Measurements from ENCODE around the gene ADAMTS9.

DNA sequence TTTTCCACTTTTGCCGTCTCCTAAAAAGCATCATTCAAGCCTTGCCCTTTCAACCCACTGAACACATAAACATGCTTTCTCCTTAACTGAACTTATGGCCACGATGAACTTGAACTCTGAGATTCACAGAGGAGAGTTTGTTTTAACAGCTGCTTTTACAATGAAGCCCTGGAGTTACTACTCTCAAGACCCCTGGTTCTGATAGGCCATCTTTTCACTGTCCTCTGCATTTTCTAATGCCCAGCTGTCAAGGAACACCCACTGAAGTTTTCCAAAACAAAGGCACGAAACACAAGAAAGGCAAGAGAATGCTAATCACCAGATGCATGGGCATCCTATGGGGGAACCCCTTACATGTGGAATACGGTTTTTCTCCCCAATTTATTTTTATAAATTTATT is 100.8 kb downstream of the ADAMTS9 start:
- no peak for TF ChIP-seq EP300 (IDR thresholded peaks at IDR 0.05; ENCODE audit: borderline replicate concordance in 1 of 2, control insufficient read depth in 1 of 2, low read depth in 2 of 2, low read length in 2 of 2)
- no peak for TF ChIP-seq SMAD1 (IDR thresholded peaks at IDR 0.05; ENCODE audit: low read depth, partially characterized antibody)
- TF ChIP-seq, protein P1, sequence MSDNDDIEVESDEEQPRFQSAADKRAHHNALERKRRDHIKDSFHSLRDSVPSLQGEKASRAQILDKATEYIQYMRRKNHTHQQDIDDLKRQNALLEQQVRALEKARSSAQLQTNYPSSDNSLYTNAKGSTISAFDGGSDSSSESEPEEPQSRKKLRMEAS (IDR thresholded peaks at IDR 0.05; ENCODE audit: low read depth, low read length) = no peak
- no peak for TF ChIP-seq CTCF (IDR thresholded peaks at IDR 0.05 in 2 of 3, conservative IDR thresholded peaks at IDR 0.05 in 1 of 3; ENCODE audit: control insufficient read depth in 2 of 3, extremely low read depth in 1 of 3, insufficient read depth in 1 of 3, low read depth in 3 of 3, low read length in 3 of 3)
- TF ChIP-seq SP1 (IDR thresholded peaks at IDR 0.05; ENCODE audit: low read depth, low read length) = no peak
- TF ChIP-seq ZNF217 (IDR thresholded peaks at IDR 0.05) = no peak
- TF ChIP-seq, protein P2, sequence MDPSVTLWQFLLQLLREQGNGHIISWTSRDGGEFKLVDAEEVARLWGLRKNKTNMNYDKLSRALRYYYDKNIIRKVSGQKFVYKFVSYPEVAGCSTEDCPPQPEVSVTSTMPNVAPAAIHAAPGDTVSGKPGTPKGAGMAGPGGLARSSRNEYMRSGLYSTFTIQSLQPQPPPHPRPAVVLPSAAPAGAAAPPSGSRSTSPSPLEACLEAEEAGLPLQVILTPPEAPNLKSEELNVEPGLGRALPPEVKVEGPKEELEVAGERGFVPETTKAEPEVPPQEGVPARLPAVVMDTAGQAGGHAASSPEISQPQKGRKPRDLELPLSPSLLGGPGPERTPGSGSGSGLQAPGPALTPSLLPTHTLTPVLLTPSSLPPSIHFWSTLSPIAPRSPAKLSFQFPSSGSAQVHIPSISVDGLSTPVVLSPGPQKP (IDR thresholded peaks at IDR 0.05; ENCODE audit: low read depth, low read length) = no peak
- no peak for TF ChIP-seq YY1 (IDR thresholded peaks at IDR 0.05; ENCODE audit: low read depth, low read length)
- no peak for TF ChIP-seq ESRRA (IDR thresholded peaks at IDR 0.05; ENCODE audit: low read length)
- no peak for TF ChIP-seq JUNB (IDR thresholded peaks at IDR 0.05)
- TF ChIP-seq CHD2 (IDR thresholded peaks at IDR 0.05; ENCODE audit: borderline replicate concordance, low read depth, low read length) = no peak
- TF ChIP-seq USF1 (IDR thresholded peaks at IDR 0.05; ENCODE audit: borderline replicate concordance, extremely low read length, insufficient read depth, low read depth, low read length) = no peak
- TF ChIP-seq SUZ12 (IDR thresholded peaks at IDR 0.05; ENCODE audit: unreplicated experiment) = no peak
- TF ChIP-seq MXI1 (IDR thresholded peaks at IDR 0.05; ENCODE audit: low read depth, low read length) = no peak
